Neural cell (in vitro differentiated cells): ENCODE data around the gene SREBF1.

Source experiments
- EP300 ChIP-seq: fragments of 450-650 bp; conservative IDR thresholded peaks from 2 replicates; pipeline ENCODE4 v1.6.1; 2014; ENCODE audit warnings: antibody characterized with exemption, mild to moderate bottlenecking, moderate library complexity; ENCODE audit not compliant: poor library complexity, severe bottlenecking
- EZH2 ChIP-seq: fragments of 200-600, 300-800 bp; shearing (Covaris generic), sonication (generic); IDR thresholded peaks from 2 replicates; pipeline ENCODE4 v1.6.1; 2014; ENCODE audit warnings: antibody characterized with exemption, low read length, borderline replicate concordance, mild to moderate bottlenecking; ENCODE audit not compliant: insufficient read depth, poor library complexity, severe bottlenecking
- MXI1 ChIP-seq: fragments of 450-650 bp; conservative IDR thresholded peaks from 2 replicates; pipeline ENCODE4 v1.6.1; 2014; ENCODE audit warnings: antibody characterized with exemption, mild to moderate bottlenecking; ENCODE audit not compliant: poor library complexity, severe bottlenecking
- POLR2AphosphoS5 ChIP-seq: IDR thresholded peaks from 2 replicates; pipeline ENCODE4 v1.6.1; 2012
- RAD21 ChIP-seq: fragments of 450-650 bp; conservative IDR thresholded peaks from 2 replicates; pipeline ENCODE4 v1.6.1; 2014; ENCODE audit warnings: antibody characterized with exemption, mild to moderate bottlenecking, moderate library complexity
- TAF1 ChIP-seq: IDR thresholded peaks from 2 replicates; pipeline ENCODE4 v1.6.1; 2012; ENCODE audit warnings: low read depth
- TF ChIP-seq, protein P1 (sequence below): fragments of 450-650 bp; IDR thresholded peaks from 2 replicates; pipeline ENCODE4 v1.5.1; 2014; ENCODE audit warnings: antibody characterized with exemption, mild to moderate bottlenecking, moderate library complexity; ENCODE audit not compliant: poor library complexity, severe bottlenecking
- TF ChIP-seq, protein P2 (sequence below): IDR thresholded peaks from 2 replicates; pipeline ENCODE4 v1.6.1; 2012; ENCODE audit warnings: borderline replicate concordance

DNA sequence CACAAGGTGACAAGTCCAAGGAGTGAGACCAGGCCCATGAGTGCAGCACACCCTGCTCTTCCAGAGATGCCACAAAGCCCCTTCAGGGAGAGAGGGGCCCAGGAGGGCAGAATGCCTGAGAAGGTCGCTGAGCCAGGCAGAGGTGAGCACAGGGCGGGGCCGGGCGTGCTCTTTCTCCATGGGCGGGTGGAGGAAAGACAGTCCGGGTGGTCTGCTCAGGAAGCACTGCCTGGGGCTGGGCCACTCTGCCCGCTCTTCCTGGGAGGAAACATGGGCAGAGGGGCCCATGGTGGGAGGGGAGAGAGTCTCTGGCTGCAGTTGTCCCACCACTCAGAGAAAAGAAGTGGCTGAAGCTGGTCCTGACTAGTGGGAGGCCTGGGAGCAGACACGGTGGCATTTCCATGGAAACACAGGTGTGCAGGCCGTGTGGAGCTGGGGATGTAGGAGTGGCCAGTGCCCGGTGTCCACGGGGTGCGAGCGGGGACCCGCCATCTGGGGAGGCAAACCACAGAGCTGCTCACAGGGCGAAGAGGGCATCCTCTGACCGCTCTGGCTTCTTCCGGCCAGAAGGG lies 10.4 kb upstream of the SREBF1 start:
- TF ChIP-seq EP300, result no peak
- TF ChIP-seq, protein P1, sequence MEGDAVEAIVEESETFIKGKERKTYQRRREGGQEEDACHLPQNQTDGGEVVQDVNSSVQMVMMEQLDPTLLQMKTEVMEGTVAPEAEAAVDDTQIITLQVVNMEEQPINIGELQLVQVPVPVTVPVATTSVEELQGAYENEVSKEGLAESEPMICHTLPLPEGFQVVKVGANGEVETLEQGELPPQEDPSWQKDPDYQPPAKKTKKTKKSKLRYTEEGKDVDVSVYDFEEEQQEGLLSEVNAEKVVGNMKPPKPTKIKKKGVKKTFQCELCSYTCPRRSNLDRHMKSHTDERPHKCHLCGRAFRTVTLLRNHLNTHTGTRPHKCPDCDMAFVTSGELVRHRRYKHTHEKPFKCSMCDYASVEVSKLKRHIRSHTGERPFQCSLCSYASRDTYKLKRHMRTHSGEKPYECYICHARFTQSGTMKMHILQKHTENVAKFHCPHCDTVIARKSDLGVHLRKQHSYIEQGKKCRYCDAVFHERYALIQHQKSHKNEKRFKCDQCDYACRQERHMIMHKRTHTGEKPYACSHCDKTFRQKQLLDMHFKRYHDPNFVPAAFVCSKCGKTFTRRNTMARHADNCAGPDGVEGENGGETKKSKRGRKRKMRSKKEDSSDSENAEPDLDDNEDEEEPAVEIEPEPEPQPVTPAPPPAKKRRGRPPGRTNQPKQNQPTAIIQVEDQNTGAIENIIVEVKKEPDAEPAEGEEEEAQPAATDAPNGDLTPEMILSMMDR, result no peak
- no peak for TF ChIP-seq TAF1
- TF ChIP-seq EZH2, result no peak
- TF ChIP-seq POLR2AphosphoS5, result no peak
- TF ChIP-seq MXI1, result no peak
- TF ChIP-seq RAD21, result no peak
- TF ChIP-seq, protein P2, sequence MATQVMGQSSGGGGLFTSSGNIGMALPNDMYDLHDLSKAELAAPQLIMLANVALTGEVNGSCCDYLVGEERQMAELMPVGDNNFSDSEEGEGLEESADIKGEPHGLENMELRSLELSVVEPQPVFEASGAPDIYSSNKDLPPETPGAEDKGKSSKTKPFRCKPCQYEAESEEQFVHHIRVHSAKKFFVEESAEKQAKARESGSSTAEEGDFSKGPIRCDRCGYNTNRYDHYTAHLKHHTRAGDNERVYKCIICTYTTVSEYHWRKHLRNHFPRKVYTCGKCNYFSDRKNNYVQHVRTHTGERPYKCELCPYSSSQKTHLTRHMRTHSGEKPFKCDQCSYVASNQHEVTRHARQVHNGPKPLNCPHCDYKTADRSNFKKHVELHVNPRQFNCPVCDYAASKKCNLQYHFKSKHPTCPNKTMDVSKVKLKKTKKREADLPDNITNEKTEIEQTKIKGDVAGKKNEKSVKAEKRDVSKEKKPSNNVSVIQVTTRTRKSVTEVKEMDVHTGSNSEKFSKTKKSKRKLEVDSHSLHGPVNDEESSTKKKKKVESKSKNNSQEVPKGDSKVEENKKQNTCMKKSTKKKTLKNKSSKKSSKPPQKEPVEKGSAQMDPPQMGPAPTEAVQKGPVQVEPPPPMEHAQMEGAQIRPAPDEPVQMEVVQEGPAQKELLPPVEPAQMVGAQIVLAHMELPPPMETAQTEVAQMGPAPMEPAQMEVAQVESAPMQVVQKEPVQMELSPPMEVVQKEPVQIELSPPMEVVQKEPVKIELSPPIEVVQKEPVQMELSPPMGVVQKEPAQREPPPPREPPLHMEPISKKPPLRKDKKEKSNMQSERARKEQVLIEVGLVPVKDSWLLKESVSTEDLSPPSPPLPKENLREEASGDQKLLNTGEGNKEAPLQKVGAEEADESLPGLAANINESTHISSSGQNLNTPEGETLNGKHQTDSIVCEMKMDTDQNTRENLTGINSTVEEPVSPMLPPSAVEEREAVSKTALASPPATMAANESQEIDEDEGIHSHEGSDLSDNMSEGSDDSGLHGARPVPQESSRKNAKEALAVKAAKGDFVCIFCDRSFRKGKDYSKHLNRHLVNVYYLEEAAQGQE, result no peak
